Upper lobe of right lung (tissue), 1 donor: ENCODE results near the gene C4orf33. TPM values are rescaled to one million over a fixed set of nuclear protein-coding genes. Genes with fewer than 3 reads are reported as not detected.

Experiments used
- ATAC-seq: fragments of 200-7000 bp; cut with Tn5 transposase; one replicate; pipeline ENCODE4 v1.9.1; 2020; ENCODE audit warnings: mild to moderate bottlenecking, moderate library complexity
- DNase-seq: peaks from one replicate; pipeline ENCODE4 v3.0.0-alpha.2; 2020
- H3K27ac ChIP-seq: fragments of 200-600 bp; one replicate; pipeline ENCODE4 v1.8.0; 2022
- H3K27me3 ChIP-seq: fragments of 200-600 bp; one replicate; pipeline ENCODE4 v1.8.0; 2022; ENCODE audit warnings: mild to moderate bottlenecking
- H3K36me3 ChIP-seq: fragments of 200-600 bp; one replicate; pipeline ENCODE4 v1.8.0; 2022
- H3K4me1 ChIP-seq: fragments of 200-600 bp; one replicate; pipeline ENCODE4 v1.8.0; 2022
- H3K4me3 ChIP-seq: fragments of 200-600 bp; one replicate; pipeline ENCODE4 v1.8.0; 2022; ENCODE audit warnings: mild to moderate bottlenecking
- H3K9me3 ChIP-seq: fragments of 200-600 bp; one replicate; pipeline ENCODE4 v1.8.0; 2022
- CTCF ChIP-seq: fragments of 200-600 bp; IDR thresholded peaks from one replicate; pipeline ENCODE4 v1.8.0; 2022; ENCODE audit warnings: antibody characterized with exemption
- intact Hi-C: fragments of 100-400 bp; cut with DNase I; formaldehyde crosslinking; loops from one replicate; pipeline ENCODE4 v1.11.0; 2022
- total RNA-seq: library from RNA; stranded (reverse); fragmentation: NEBNext Ultra II Directional; extraction: Animal tissue kit (Norgen Biotek cat#: 25700); gene quantifications from one replicate; pipeline ENCODE4 v1.2.1, GENCODE V29; 2021
- donor health status: DM: no; HTN: yes; CAD: no; lungs with severe emphysema.

The C4orf33 gene
- total RNA-seq, 1 donor from 2014 or later, result 10.4 TPM

DNA sequence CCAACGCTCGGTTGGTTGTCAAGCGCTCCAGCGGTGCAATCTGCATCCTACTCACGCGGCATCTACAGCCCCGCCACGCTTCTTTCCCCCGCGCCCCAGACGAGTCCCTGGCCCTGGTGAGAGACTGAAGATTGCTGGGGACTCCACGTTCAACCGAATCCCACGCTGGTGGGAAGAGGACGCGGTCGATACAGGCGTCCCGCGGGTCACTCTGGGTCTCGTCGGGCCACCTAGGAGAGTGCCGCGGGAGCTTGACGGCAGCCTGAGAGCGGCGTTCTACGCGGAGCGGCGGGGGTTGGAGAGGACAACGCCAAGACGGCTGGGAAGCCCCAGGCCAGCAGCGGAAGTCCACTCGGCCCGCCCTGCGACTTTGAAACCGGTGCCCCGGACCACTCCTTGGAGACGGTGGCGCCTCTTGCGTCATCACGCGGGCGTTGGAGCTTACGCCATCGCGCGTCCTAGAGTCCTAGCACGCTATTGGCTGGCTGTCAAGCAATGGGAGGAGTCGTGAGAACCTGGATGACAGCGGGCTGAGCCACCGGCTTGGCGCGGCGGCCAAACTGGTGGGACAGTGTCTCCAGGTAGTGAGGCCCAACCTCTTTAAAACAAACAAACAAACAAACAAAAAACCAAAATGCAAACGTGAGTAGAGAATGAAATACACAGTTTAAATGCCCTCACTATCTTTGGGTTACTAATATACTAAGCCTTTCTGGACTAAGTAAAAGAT is 2.6 kb upstream of the C4orf33 start, which contains the start of gene SCLT1:
Gene SCLT1, minus strand, starts transcription at position 349 of the 730 bp plus-strand sequence. CDS start 436 bp downstream, outside the sequence.
- no peaks in the 10 kb centered on the region for H3K27me3 ChIP-seq
- peak within 1 kb of the TSS; percentile 87 for H3K27ac ChIP-seq
- peaks cover 20% of the 10 kb centered on the region for H3K4me1 ChIP-seq
- H3K36me3 ChIP-seq, result no peaks in the 10 kb centered on the region
- intact Hi-C loops, result no loop called here
- ATAC-seq (peak; percentile 99), DNase-seq (peak; percentile 100)
- no peak for TF ChIP-seq CTCF
- peak within 1 kb of the TSS; percentile 74 for H3K4me3 ChIP-seq
- no peaks in the 10 kb centered on the region for H3K9me3 ChIP-seq

DNA sequence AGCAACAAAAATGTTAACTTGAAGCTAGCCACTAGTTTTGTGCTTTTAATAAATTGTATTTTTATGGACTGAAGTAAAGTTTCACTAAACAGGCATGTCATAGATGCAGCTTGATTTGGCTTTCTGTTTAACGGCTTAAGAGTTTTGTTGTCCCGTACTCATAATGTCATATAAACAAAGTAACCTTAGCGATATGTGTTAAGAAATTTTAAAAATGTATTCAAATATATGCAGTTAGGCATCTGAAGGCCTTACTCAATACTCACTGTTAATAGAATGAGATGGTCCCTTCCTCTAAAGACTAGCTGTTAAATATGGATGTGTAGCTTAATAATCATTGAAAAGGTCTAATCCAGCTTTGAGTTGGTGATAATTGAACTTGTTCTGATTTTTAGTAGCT is 1.6 kb upstream of the C4orf33 start:
- no peak for ATAC-seq
- H3K36me3 ChIP-seq, result no peaks in the 10 kb centered on the region
- peak overlapping the region; percentile 87 for H3K27ac ChIP-seq
- peaks cover 20% of the 10 kb centered on the region for H3K4me1 ChIP-seq
- DNase-seq, result no peak
- no peak for TF ChIP-seq CTCF
- intact Hi-C loops, result no loop called here
- peak overlapping the region; percentile 74 for H3K4me3 ChIP-seq
- no peaks in the 10 kb centered on the region for H3K27me3 ChIP-seq
- H3K9me3 ChIP-seq, result no peaks in the 10 kb centered on the region

DNA sequence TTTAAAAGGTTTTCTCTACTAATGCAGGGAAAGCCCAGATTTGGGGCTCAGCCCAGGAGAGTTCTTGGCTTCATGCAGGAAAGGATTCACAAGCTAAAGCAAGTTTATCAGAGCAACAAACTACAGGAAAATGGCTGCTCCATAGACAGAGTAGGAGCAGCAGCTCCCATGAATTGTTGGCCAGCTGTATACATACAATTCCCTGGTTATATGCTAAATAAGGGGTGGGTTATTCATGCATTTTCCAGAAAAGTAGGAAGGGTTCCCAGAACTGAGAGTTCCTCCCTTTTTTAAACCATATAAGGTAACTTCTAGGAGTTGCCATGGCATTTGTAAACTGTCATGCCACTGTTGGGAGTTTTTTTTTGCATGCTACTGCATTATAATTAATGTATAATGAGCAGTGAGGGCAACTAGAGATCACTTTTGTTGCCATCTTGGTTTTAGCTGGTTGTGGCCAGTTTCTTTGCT is 2.6 kb downstream of the C4orf33 start:
- DNase-seq, result no peak
- intact Hi-C loops, result no loop called here
- H3K27me3 ChIP-seq, result no peaks in the 10 kb centered on the region
- no peak overlapping the region for H3K27ac ChIP-seq
- peaks cover 9% of the 10 kb centered on the region for H3K36me3 ChIP-seq
- H3K4me3 ChIP-seq, result no peak overlapping the region
- no peak for ATAC-seq
- H3K4me1 ChIP-seq, result peaks cover 9% of the 10 kb centered on the region
- no peaks in the 10 kb centered on the region for H3K9me3 ChIP-seq
- TF ChIP-seq CTCF, result no peak

GRCh38 chr4:129109965-129110824 is 14.2 kb downstream of the C4orf33 start:
- ATAC-seq (no peak), DNase-seq (no peak)
- Histone ChIP-seq H3K4me1 (no peaks in the 10 kb centered on the region), H3K4me3 (no peak overlapping the region), H3K9me3 (no peaks in the 10 kb centered on the region), H3K36me3 (peaks cover 12% of the 10 kb centered on the region), H3K27me3 (no peaks in the 10 kb centered on the region), H3K27ac (no peak overlapping the region)
- intact Hi-C loops, result no loop called here
- TF ChIP-seq CTCF, result no peak

- Histone ChIP-seq H3K4me3 (no peak overlapping the region), H3K27me3 (no peaks in the 10 kb centered on the region), H3K36me3 (peaks cover 12% of the 10 kb centered on the region), H3K4me1 (no peaks in the 10 kb centered on the region), H3K9me3 (no peaks in the 10 kb centered on the region), H3K27ac (no peak overlapping the region)
- DNase-seq (no peak), ATAC-seq (no peak)
- no peak for TF ChIP-seq CTCF
- intact Hi-C loops, result no loop called here
These were observed 15.0 kb downstream of the C4orf33 start for GRCh38 chr4:129110931-129111330.
